Liver (tissue), 9 donors: Measurements from ENCODE around the gene EVC2. TPM values are rescaled to one million over a fixed set of nuclear protein-coding genes. Genes with fewer than 3 reads are reported as not detected.

Source experiments
- DNase-seq: peaks from one replicate; pipeline ENCODE4 v3.0.0-alpha.2; 2017; ENCODE audit warnings: low spot score
- H3K27ac ChIP-seq, 2 donors: one replicate each; pipeline ENCODE4 v1.7.0; 2013; ENCODE audit warnings: inconsistent platforms in 2 of 2, low read length in 2 of 2, control low read depth in 1 of 2, low read depth in 1 of 2, mild to moderate bottlenecking in 1 of 2
- H3K27me3 ChIP-seq, 4 donors: one replicate each; pipeline versions ENCODE4 v1.6.1 to v1.7.0; 2013; ENCODE audit warnings: low read length in 3 of 4, inconsistent platforms in 1 of 4, mild to moderate bottlenecking in 1 of 4, moderate library complexity in 1 of 4; ENCODE audit not compliant: control insufficient read depth in 4 of 4, insufficient read depth in 4 of 4
- H3K36me3 ChIP-seq, 4 donors: one replicate each; pipeline versions ENCODE4 v1.6.1 to v1.7.0; 2013; ENCODE audit warnings: low read length in 3 of 4, mild to moderate bottlenecking in 3 of 4, low read depth in 1 of 4, moderate library complexity in 1 of 4; ENCODE audit not compliant: control insufficient read depth in 4 of 4, insufficient read depth in 3 of 4
- H3K4me1 ChIP-seq, 4 donors: one replicate each; pipeline versions ENCODE4 v1.6.1 to v1.7.0; 2013; ENCODE audit warnings: low read length in 3 of 4, mild to moderate bottlenecking in 3 of 4, moderate library complexity in 1 of 4; ENCODE audit not compliant: control insufficient read depth in 4 of 4, insufficient read depth in 4 of 4
- H3K4me3 ChIP-seq, 3 donors: one replicate each; pipeline versions ENCODE4 v1.6.1 to v1.7.0; 2013; ENCODE audit warnings: low read length in 3 of 3, control low read depth in 1 of 3, low read depth in 1 of 3, mild to moderate bottlenecking in 1 of 3
- H3K9ac ChIP-seq, 2 donors: one replicate each; pipeline ENCODE4 v1.7.0; 2013; ENCODE audit warnings: low read length in 2 of 2, mild to moderate bottlenecking in 2 of 2, moderate library complexity in 2 of 2, control low read depth in 1 of 2, low read depth in 1 of 2
- H3K9me3 ChIP-seq, 4 donors: one replicate each; pipeline versions ENCODE4 v1.6.1 to v1.7.0; 2013; ENCODE audit warnings: low read length in 3 of 4; ENCODE audit not compliant: control insufficient read depth in 4 of 4
- EGR1 ChIP-seq, 2 donors: IDR thresholded peaks; 2 replicates each; pipeline ENCODE4 v1.6.1; 2016 to 2018; ENCODE audit warnings: antibody characterized with exemption in 2 of 2, low read depth in 2 of 2
- FOXA1 ChIP-seq: IDR thresholded peaks from 2 replicates; pipeline ENCODE4 v1.6.1; 2016; ENCODE audit warnings: antibody characterized with exemption
- FOXA2 ChIP-seq: IDR thresholded peaks from 2 replicates; pipeline ENCODE4 v1.6.1; 2016; ENCODE audit warnings: antibody characterized with exemption
- GABPA ChIP-seq, 2 donors: IDR thresholded peaks in 1 of 2; conservative IDR thresholded peaks in 1 of 2; 2 replicates each; pipeline ENCODE4 v1.6.1; 2016; ENCODE audit warnings: antibody characterized with exemption in 2 of 2, mild to moderate bottlenecking in 1 of 2, moderate library complexity in 1 of 2
- HNF4A ChIP-seq, 2 donors: conservative IDR thresholded peaks; 2 replicates each; pipeline ENCODE4 v1.6.1; 2016; ENCODE audit warnings: antibody characterized with exemption in 2 of 2, mild to moderate bottlenecking in 2 of 2
- HNF4G ChIP-seq: IDR thresholded peaks from 2 replicates; pipeline ENCODE4 v1.6.1; 2016; ENCODE audit warnings: antibody characterized with exemption
- JUND ChIP-seq, 2 donors: IDR thresholded peaks; 2 replicates each; pipeline ENCODE4 v1.6.1; 2016; ENCODE audit warnings: antibody characterized with exemption in 2 of 2
- NR2F2 ChIP-seq: IDR thresholded peaks from 2 replicates; pipeline ENCODE4 v1.6.1; 2016; ENCODE audit warnings: antibody characterized with exemption
- RAD21 ChIP-seq, 2 donors: IDR thresholded peaks; 2 replicates each; pipeline ENCODE4 v1.6.1; 2016; ENCODE audit warnings: antibody characterized with exemption in 2 of 2, mild to moderate bottlenecking in 2 of 2
- RXRA ChIP-seq, 2 donors: IDR thresholded peaks; 2 replicates each; pipeline ENCODE4 v1.6.1; 2017 to 2018; ENCODE audit warnings: antibody characterized with exemption in 2 of 2, mild to moderate bottlenecking in 1 of 2
- SP1 ChIP-seq: IDR thresholded peaks from 2 replicates; pipeline ENCODE4 v1.6.1; 2018; ENCODE audit warnings: antibody characterized with exemption, mild to moderate bottlenecking
- TAF1 ChIP-seq: conservative IDR thresholded peaks from 2 replicates; pipeline ENCODE4 v1.6.1; 2016; ENCODE audit warnings: antibody characterized with exemption, mild to moderate bottlenecking
- YY1 ChIP-seq: IDR thresholded peaks from 2 replicates; pipeline ENCODE4 v1.6.1; 2016; ENCODE audit warnings: antibody characterized with exemption, mild to moderate bottlenecking
- WGBS: extraction: QIAGEN DNeasy Blood & Tissue Kit; methylation state at CpG from one replicate; pipeline ENCODE4 v1.1.7; 2013; 5-methylcytosine and 5-hydroxymethylcytosine counted together
- polyA plus RNA-seq, 2 donors: library from polyadenylated mRNA; stranded (reverse) in 1 of 2; unstranded in 1 of 2; fragments of 200-250 nt in 1 of 2; fragments of >200 nt in 1 of 2; fragmentation: Nextera tagmentation in 1 of 2; extraction: Ambion mirVana in 1 of 2; gene quantifications; one replicate each; pipeline versions ENCODE4 v1.2.1 to v1.2.3, GENCODE V29; 2013 to 2015
- total RNA-seq, 2 donors: library from RNA; depleted of rRNA; stranded (reverse); fragments of >200 nt; gene quantifications; one replicate each; pipeline ENCODE4 v1.2.3, GENCODE V29; 2014
- TF ChIP-seq, protein P1 (sequence below): IDR thresholded peaks from 2 replicates; pipeline ENCODE4 v1.6.1; 2016; ENCODE audit warnings: antibody characterized with exemption, mild to moderate bottlenecking
- TF ChIP-seq, protein P2 (sequence below): IDR thresholded peaks from 2 replicates; pipeline ENCODE4 v1.6.1; 2016; ENCODE audit warnings: antibody characterized with exemption
- TF ChIP-seq, protein P3 (sequence below): IDR thresholded peaks from 2 replicates; pipeline ENCODE4 v1.6.1; 2016; ENCODE audit warnings: antibody characterized with exemption
- TF ChIP-seq, protein P4 (sequence below): fragments of 150-350 bp; IDR thresholded peaks from 2 replicates; pipeline ENCODE4 v1.5.1; 2017; ENCODE audit warnings: improper control_type of control experiment, low read depth, low read length; ENCODE audit not compliant: missing input control
- TF ChIP-seq, protein P5 (sequence below): IDR thresholded peaks from 2 replicates; pipeline ENCODE4 v1.6.1; 2016; ENCODE audit warnings: antibody characterized with exemption
- donor health status: healthy.
- donor health status: healthy.
- donor health status: healthy.
- donor health status: healthy.
- donor health status: healthy.

EVC2 gene
- total and polyA plus RNA-seq, 4 donors = 0.26 to 1.3 (median 0.57) TPM

DNA sequence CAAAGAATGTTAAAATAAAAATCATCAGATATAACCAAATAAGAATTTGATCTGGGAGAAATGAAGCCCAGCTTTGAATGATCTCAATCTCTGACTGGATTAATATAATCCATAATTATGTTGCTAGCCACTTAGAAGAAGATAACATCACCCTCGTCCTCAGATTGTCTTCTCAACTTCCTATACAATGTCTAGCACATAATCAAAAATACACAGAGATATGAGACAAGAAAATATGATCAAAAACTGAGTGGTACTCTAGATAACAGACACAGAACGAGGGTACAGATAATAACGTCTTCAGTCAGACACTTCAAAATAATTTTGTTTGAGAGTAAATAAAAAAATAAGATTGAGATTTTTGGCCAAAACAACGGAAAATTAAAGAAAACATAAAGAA lies 47.1 kb downstream of the EVC2 start:
- no peaks in the 10 kb centered on the region for H3K9me3 ChIP-seq
- peaks cover 0 to 2% (median 0%) of the 10 kb centered on the region in 4 donors for H3K36me3 ChIP-seq

More for the DNA sequence above, 47.1 kb downstream of the EVC2 start:
- no peak overlapping the region for H3K4me3 ChIP-seq
- H3K27ac ChIP-seq = no peak overlapping the region
- DNase-seq = no peak
- H3K27me3 ChIP-seq = peaks cover 0 to 2% (median 0%) of the 10 kb centered on the region in 4 donors
- WGBS = 85% methylated on average over 4 of the region's 4 CpGs
- no peak overlapping the region for H3K9ac ChIP-seq
- H3K4me1 ChIP-seq = no peaks in the 10 kb centered on the region
- TF ChIP-seq GABPA (IDR thresholded peaks at IDR 0.05 in 1 of 2, conservative IDR thresholded peaks at IDR 0.05 in 1 of 2) (no peak), JUND (IDR thresholded peaks at IDR 0.05) (no peak), FOXA2 (no peak), SP1 (no peak), HNF4G (no peak), HNF4A (conservative IDR thresholded peaks at IDR 0.05) (no peak), TAF1 (no peak), EGR1 (IDR thresholded peaks at IDR 0.05; ENCODE audit: low read depth in 2 of 2) (no peak), YY1 (no peak), RXRA (IDR thresholded peaks at IDR 0.05) (no peak), FOXA1 (no peak), RAD21 (IDR thresholded peaks at IDR 0.05) (no peak), NR2F2 (no peak)
- TF ChIP-seq, protein P1, sequence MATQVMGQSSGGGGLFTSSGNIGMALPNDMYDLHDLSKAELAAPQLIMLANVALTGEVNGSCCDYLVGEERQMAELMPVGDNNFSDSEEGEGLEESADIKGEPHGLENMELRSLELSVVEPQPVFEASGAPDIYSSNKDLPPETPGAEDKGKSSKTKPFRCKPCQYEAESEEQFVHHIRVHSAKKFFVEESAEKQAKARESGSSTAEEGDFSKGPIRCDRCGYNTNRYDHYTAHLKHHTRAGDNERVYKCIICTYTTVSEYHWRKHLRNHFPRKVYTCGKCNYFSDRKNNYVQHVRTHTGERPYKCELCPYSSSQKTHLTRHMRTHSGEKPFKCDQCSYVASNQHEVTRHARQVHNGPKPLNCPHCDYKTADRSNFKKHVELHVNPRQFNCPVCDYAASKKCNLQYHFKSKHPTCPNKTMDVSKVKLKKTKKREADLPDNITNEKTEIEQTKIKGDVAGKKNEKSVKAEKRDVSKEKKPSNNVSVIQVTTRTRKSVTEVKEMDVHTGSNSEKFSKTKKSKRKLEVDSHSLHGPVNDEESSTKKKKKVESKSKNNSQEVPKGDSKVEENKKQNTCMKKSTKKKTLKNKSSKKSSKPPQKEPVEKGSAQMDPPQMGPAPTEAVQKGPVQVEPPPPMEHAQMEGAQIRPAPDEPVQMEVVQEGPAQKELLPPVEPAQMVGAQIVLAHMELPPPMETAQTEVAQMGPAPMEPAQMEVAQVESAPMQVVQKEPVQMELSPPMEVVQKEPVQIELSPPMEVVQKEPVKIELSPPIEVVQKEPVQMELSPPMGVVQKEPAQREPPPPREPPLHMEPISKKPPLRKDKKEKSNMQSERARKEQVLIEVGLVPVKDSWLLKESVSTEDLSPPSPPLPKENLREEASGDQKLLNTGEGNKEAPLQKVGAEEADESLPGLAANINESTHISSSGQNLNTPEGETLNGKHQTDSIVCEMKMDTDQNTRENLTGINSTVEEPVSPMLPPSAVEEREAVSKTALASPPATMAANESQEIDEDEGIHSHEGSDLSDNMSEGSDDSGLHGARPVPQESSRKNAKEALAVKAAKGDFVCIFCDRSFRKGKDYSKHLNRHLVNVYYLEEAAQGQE = no peak
- TF ChIP-seq, protein P2, sequence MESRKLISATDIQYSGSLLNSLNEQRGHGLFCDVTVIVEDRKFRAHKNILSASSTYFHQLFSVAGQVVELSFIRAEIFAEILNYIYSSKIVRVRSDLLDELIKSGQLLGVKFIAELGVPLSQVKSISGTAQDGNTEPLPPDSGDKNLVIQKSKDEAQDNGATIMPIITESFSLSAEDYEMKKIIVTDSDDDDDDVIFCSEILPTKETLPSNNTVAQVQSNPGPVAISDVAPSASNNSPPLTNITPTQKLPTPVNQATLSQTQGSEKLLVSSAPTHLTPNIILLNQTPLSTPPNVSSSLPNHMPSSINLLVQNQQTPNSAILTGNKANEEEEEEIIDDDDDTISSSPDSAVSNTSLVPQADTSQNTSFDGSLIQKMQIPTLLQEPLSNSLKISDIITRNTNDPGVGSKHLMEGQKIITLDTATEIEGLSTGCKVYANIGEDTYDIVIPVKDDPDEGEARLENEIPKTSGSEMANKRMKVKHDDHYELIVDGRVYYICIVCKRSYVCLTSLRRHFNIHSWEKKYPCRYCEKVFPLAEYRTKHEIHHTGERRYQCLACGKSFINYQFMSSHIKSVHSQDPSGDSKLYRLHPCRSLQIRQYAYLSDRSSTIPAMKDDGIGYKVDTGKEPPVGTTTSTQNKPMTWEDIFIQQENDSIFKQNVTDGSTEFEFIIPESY = no peak
- TF ChIP-seq, protein P3, sequence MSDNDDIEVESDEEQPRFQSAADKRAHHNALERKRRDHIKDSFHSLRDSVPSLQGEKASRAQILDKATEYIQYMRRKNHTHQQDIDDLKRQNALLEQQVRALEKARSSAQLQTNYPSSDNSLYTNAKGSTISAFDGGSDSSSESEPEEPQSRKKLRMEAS = no peak
- TF ChIP-seq, protein P4, sequence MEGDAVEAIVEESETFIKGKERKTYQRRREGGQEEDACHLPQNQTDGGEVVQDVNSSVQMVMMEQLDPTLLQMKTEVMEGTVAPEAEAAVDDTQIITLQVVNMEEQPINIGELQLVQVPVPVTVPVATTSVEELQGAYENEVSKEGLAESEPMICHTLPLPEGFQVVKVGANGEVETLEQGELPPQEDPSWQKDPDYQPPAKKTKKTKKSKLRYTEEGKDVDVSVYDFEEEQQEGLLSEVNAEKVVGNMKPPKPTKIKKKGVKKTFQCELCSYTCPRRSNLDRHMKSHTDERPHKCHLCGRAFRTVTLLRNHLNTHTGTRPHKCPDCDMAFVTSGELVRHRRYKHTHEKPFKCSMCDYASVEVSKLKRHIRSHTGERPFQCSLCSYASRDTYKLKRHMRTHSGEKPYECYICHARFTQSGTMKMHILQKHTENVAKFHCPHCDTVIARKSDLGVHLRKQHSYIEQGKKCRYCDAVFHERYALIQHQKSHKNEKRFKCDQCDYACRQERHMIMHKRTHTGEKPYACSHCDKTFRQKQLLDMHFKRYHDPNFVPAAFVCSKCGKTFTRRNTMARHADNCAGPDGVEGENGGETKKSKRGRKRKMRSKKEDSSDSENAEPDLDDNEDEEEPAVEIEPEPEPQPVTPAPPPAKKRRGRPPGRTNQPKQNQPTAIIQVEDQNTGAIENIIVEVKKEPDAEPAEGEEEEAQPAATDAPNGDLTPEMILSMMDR = no peak
- TF ChIP-seq, protein P5, sequence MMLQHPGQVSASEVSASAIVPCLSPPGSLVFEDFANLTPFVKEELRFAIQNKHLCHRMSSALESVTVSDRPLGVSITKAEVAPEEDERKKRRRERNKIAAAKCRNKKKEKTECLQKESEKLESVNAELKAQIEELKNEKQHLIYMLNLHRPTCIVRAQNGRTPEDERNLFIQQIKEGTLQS = no peak
